ENCODE data around the gene GATAD2B.

DNA sequence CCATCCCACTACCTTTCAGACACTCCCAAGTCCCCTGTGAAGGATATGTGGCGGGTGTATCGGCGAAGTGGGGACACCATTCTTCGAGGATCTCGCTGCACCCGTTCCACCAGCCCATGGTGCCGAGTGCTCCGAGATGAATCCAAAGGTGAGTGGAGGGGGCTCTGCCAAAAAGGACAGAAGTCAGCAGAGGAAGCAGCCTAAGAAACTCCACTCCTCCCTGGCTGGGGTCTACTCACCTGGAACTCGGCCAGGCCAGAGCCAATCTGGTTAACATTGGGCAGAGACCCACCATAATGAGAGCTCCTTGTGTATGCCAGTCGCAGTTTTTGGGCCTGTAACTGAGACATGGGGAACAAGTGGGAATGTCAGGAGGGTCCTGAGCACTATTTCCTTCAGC lies 32.1 kb upstream of the GATAD2B start:
- no peak for TF ChIP-seq TFCP2L1 (CRISPR knock-in tag; IDR thresholded peaks at IDR 0.05)
- TF ChIP-seq FOSB (CRISPR knock-in tag; IDR thresholded peaks at IDR 0.05): no peak
- TF ChIP-seq, protein P1, sequence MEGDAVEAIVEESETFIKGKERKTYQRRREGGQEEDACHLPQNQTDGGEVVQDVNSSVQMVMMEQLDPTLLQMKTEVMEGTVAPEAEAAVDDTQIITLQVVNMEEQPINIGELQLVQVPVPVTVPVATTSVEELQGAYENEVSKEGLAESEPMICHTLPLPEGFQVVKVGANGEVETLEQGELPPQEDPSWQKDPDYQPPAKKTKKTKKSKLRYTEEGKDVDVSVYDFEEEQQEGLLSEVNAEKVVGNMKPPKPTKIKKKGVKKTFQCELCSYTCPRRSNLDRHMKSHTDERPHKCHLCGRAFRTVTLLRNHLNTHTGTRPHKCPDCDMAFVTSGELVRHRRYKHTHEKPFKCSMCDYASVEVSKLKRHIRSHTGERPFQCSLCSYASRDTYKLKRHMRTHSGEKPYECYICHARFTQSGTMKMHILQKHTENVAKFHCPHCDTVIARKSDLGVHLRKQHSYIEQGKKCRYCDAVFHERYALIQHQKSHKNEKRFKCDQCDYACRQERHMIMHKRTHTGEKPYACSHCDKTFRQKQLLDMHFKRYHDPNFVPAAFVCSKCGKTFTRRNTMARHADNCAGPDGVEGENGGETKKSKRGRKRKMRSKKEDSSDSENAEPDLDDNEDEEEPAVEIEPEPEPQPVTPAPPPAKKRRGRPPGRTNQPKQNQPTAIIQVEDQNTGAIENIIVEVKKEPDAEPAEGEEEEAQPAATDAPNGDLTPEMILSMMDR (IDR thresholded peaks at IDR 0.05): no peak
- no peak for TF ChIP-seq JUN (IDR thresholded peaks at IDR 0.05)
- TF ChIP-seq, protein P2, sequence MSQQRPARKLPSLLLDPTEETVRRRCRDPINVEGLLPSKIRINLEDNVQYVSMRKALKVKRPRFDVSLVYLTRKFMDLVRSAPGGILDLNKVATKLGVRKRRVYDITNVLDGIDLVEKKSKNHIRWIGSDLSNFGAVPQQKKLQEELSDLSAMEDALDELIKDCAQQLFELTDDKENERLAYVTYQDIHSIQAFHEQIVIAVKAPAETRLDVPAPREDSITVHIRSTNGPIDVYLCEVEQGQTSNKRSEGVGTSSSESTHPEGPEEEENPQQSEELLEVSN (IDR thresholded peaks at IDR 0.05; ENCODE audit: borderline replicate concordance, low read depth): no peak
- no peak for TF ChIP-seq ESRRA (IDR thresholded peaks at IDR 0.05; ENCODE audit: borderline replicate concordance, low read length)
- no peak for TF ChIP-seq RFX5 (IDR thresholded peaks at IDR 0.05)
- TF ChIP-seq EP300 (IDR thresholded peaks at IDR 0.05): no peak
- no peak for TF ChIP-seq RNF2 (IDR thresholded peaks at IDR 0.05; ENCODE audit: borderline replicate concordance, low read depth)
- TF ChIP-seq, protein P3, sequence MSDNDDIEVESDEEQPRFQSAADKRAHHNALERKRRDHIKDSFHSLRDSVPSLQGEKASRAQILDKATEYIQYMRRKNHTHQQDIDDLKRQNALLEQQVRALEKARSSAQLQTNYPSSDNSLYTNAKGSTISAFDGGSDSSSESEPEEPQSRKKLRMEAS (IDR thresholded peaks at IDR 0.05): no peak
- no peak for TF ChIP-seq HOXA7 (CRISPR knock-in tag; IDR thresholded peaks at IDR 0.05)
